Smooth muscle cell of trachea (primary cell): ENCODE measurements around the gene OR13C9. TPM values are rescaled to one million over a fixed set of nuclear protein-coding genes. Genes with fewer than 3 reads are reported as not detected.

Experiments used
- total RNA-seq: library from RNA; depleted of rRNA; stranded (reverse); fragments of >200 nt; gene quantifications from 2 replicates; pipeline ENCODE4 v1.2.1, GENCODE V29; 2014

The OR13C9 gene
- total RNA-seq: not detected in 2 replicates

GRCh38 chr9:104618104-104618503 is at the start of gene OR13C9:
OR13C9 (minus strand) TSS chr9:104618204; CDS start chr9:104618204, 0 bp downstream.

GRCh38 chr9:104605527-104605926 is 12.5 kb downstream of the OR13C9 start, which contains the start of gene OR13C2:
OR13C2 (minus strand) TSS chr9:104605627; CDS start chr9:104605627, 0 bp downstream.

GRCh38 chr9:104599313-104599712 is 18.7 kb downstream of the OR13C9 start, which contains the start of gene OR13C5:
OR13C5 (minus strand) TSS chr9:104599413; CDS start chr9:104599413, 0 bp downstream.

GRCh38 chr9:104568868-104569267 is 49.1 kb downstream of the OR13C9 start, which contains the start of gene OR13C8:
OR13C8 (plus strand) TSS chr9:104569168; CDS start chr9:104569168, 0 bp downstream.

Other genes starting within 250 kb of the OR13C9 start
- gene OR13F1, start 113.9 kb downstream of the OR13C9 start, total RNA-seq: not detected in 2 replicates
- not detected in 2 replicates for gene OR13C4, start 91.0 kb downstream of the OR13C9 start, total RNA-seq
- not detected in 2 replicates for gene OR13C3, start 81.3 kb downstream of the OR13C9 start, total RNA-seq
- gene OR13C8, start 49.0 kb downstream of the OR13C9 start, total RNA-seq: not detected in 2 replicates
- gene OR13C5, start 18.8 kb downstream of the OR13C9 start, total RNA-seq: not detected in 2 replicates
- gene OR13C2, start 12.6 kb downstream of the OR13C9 start, total RNA-seq: 0.15 TPM in 1 of 2 replicates, not detected in the other
- not detected in 2 replicates for gene OR13D1, start 76.3 kb upstream of the OR13C9 start, total RNA-seq
- 25.1 and 37.8 TPM in 2 replicates for gene NIPSNAP3A, start 129.5 kb upstream of the OR13C9 start, total RNA-seq
- gene NIPSNAP3B, start 145.9 kb upstream of the OR13C9 start, total RNA-seq: 1.2 and 2.5 TPM in 2 replicates